ENCODE results near the gene C1orf146. TPM values are rescaled to one million over a fixed set of nuclear protein-coding genes. Genes with fewer than 3 reads are reported as not detected.

The C1orf146 gene, protein sequence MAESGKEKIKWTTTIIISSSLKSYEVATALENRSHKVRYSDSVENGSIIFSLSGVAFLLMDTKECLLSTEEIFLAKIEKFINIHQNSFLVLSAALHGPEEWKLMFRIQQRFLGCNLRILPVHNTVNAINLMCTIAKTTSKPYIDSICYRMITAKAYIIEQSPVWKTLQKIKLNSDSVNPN
- polyA plus RNA-seq (ENCODE audit: insufficient read length in 3 of 3), result under 1 TPM in 1 of 3 donors, not detected in 2; 0.45 TPM
- long read RNA-seq, donor 1, result 0 reads
- long read RNA-seq, donor 2, result 0 reads
- long read RNA-seq, donor 3, result 0 reads
- long read RNA-seq, donor 4, result 0 reads
- long read RNA-seq, donor 5, result 0 reads
- long read RNA-seq, donor 6, result 0 reads
- long read RNA-seq, donor 7, result 0 reads
- long read RNA-seq, donor 8, result 0 reads
- long read RNA-seq, donor 9, result 0 reads
- long read RNA-seq, donor 10, result 0 reads
- long read RNA-seq, donor 11, result 0 reads
- long read RNA-seq, donor 12, result 0 reads
- long read RNA-seq, donor 13, result 0 reads
- long read RNA-seq, donor 14, result 0 reads
- long read RNA-seq, donor 15, result 0 reads
- long read RNA-seq, donor 16, partial matches to known transcripts, result 48 of 48 reads
- long read RNA-seq, donor 16, other reads (novel, unspliced or antisense), result 0 of 48 reads

- no peak for DNase-seq (ENCODE audit: extremely low read depth in 1 of 11, low read depth in 9 of 11, low spot score in 4 of 11)
Measured at GRCh38 chr1:92217721-92218120, at the start of gene C1orf146. Gene C1orf146 (plus strand): TSS chr1:92217915. CDS start chr1:92231421, 13,506 bp downstream.

DNA sequence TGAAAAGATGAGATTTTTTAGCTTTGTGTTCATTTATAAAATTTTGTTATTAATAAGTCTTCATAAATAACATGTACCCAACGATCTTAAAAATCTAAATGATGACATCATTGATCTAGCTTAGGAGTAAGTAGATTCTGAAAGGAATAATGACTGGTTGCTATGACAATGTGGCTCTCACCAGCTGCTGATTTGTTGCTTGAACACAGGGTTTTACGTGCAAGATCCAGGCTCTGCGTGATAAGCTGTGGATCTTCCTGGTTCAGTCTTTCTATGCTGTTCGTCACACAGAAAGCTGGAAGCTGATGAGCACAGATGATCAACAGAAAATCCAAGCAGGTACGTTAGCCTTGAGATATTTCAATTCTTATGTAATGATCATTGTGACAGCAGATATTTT, 49.1 kb upstream of the C1orf146 start:
- DNase-seq (ENCODE audit: extremely low read depth in 1 of 11, low read depth in 9 of 11, low spot score in 4 of 11), result no peak

GRCh38 chr1:92169214-92170005, 48.3 kb upstream of the C1orf146 start:
- DNase-seq (ENCODE audit: extremely low read depth in 1 of 11, low read depth in 9 of 11, low spot score in 4 of 11), result no peak

- DNase-seq (ENCODE audit: extremely low read depth in 1 of 11, low read depth in 9 of 11, low spot score in 4 of 11), result no peak
Measured at GRCh38 chr1:92184632-92185031, 33.1 kb upstream of the C1orf146 start.

DNA sequence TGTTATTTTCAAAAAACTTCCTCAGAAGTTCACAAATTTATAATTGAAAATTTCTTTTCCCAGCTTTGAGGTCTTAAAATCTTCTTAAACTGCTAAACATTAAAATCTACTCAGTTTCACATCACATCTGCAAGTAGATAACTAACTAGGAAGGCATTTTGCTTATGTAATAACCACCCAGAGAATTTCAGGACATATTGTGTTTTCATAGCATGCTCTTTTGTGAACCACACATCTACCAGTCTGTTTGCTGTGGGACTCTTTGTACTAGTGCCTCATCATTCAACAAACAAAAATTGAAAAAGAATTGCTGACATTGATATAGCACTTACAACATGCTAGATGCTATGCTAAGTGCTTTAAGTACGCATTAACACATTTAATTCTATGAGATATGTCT, 31.6 kb upstream of the C1orf146 start:
- no peak for DNase-seq (ENCODE audit: extremely low read depth in 1 of 11, low read depth in 9 of 11, low spot score in 4 of 11)

DNA sequence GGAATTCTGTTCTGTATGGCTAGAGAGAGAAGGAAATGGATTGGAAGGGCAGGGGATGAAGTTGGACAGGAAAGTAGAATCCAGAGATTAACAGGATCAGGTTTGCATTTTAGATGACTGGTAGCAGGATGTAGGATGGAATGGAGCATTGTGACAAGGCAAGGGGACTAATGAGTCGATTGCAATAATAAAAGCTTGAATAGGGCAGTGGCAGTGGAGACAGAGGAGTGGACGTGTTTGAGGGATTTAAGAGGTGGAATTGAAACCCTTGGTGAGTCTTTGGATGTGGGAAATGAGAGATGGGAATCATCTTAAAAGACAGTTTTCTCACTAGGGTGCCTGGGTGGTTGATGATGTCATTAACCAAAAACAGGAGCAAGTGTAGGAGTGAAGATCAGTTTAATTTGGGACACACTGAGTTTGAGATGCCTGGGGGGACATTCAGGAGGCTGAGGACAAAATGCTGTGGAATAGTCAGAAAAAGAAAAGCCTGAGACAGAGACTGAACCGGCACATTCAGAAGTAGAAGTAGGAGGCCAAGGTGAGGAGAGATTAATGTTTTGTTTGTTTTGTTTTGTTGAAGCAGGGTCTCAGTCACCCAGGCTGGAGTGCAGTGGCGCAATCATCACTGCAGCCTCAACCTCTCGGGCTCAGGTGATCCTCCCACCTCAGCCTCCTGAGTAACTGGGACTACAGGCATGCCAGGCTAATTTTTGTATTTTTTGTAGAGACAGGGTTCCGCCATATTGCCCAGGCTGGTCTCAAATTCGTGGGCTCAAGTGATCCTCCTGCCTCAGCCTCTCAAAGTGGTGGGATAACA, 29.1 kb upstream of the C1orf146 start:
- DNase-seq (ENCODE audit: extremely low read depth in 1 of 11, low read depth in 9 of 11, low spot score in 4 of 11), result no peak

DNA sequence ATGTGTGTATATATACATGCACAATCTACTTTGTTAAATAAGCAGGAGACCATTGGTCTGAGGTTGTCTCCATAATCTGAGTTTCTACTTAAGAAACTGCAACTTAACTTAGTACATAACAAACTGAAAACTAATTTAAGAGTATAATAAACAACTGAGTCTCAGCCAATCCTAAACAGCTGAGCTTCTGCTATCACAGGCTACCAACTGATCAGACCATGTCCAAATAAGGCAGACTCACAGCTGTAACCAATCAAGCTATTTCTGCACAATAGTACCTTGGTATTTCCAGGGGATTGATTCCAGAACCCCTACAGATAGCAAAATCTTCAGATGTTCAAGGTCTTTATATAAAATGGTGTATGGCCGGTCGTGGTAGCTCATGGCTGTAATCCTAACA, 26.0 kb upstream of the C1orf146 start:
- DNase-seq (ENCODE audit: extremely low read depth in 1 of 11, low read depth in 9 of 11, low spot score in 4 of 11), result no peak

- no peak for DNase-seq (ENCODE audit: extremely low read depth in 1 of 11, low read depth in 9 of 11, low spot score in 4 of 11)
Measured at GRCh38 chr1:92192246-92192645, 25.5 kb upstream of the C1orf146 start.

- no peak for DNase-seq (ENCODE audit: extremely low read depth in 1 of 11, low read depth in 9 of 11, low spot score in 4 of 11)
Measured at GRCh38 chr1:92194511-92194910, 23.2 kb upstream of the C1orf146 start.

DNA sequence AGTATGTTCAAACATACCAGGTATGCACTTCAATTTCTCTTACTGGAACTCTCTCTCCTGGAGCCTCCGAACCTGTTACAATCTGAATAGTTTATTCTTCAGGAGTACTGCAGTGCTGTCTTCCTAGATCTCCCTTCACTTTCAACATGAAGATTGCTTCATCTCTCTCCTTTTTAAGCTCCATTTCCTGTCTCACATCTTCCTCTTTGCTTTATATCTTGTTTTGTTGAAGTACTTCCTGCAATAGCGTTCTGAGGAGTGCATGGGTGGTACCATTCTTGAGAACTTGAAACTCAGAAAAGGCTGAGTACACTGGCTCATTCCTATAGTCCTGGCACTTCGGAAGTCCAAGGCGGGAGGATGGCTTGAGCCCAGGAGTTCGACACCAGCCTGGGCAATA, 15.7 kb upstream of the C1orf146 start:
- no peak for DNase-seq (ENCODE audit: extremely low read depth in 1 of 11, low read depth in 9 of 11, low spot score in 4 of 11)

GRCh38 chr1:92203105-92203504, 14.6 kb upstream of the C1orf146 start:
- DNase-seq (ENCODE audit: extremely low read depth in 1 of 11, low read depth in 9 of 11, low spot score in 4 of 11), result no peak

DNA sequence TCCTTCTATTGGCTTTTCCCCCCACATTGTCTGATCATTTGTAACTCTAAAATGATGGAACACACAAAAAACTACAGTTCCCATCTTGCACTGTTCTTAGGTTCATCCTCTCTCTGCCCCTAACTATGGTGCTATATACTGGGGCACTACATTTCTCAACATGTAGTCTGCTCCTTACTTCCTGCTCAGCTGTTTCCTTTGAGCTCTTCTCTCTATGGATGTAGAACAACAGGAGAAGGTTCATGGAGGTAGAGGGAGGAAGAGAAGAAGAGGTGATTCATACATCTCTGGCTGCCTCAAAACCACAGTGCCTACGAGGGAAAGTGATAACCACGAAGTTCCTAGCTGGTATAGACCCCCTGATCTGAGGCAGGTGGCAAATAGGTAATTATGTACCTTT, 7.0 kb upstream of the C1orf146 start:
- no peak for DNase-seq (ENCODE audit: extremely low read depth in 1 of 11, low read depth in 9 of 11, low spot score in 4 of 11)

DNA sequence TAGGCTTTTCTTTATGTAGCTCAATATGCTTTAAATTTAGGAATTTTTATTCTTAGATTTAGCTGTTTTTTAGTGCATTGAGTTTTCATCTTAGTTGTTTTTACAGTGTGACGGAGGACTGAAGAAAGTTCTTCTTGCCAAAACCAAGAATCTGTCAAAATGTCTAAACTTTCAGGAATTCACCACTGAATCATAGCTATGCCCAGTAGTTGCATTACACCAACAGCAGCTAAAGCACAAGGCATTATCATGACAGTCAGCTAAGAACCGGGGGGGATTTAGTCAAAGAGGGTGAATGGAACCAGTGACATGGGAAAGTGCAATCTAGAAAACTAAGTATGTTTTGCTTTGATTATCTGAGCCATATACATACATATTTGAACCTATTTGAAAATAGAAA, 6.5 kb upstream of the C1orf146 start:
- no peak for DNase-seq (ENCODE audit: extremely low read depth in 1 of 11, low read depth in 9 of 11, low spot score in 4 of 11)

- no peak for DNase-seq (ENCODE audit: extremely low read depth in 1 of 11, low read depth in 9 of 11, low spot score in 4 of 11)
Measured at GRCh38 chr1:92218559-92218958, 844 bp downstream of the C1orf146 start.

- DNase-seq (ENCODE audit: extremely low read depth in 1 of 11, low read depth in 9 of 11, low spot score in 4 of 11), result no peak
Measured at GRCh38 chr1:92219028-92219427, 1.3 kb downstream of the C1orf146 start.

GRCh38 chr1:92228401-92228800, 10.7 kb downstream of the C1orf146 start:
- no peak for DNase-seq (ENCODE audit: extremely low read depth in 1 of 11, low read depth in 9 of 11, low spot score in 4 of 11)

- DNase-seq (ENCODE audit: extremely low read depth in 1 of 11, low read depth in 9 of 11, low spot score in 4 of 11), result no peak
Measured at GRCh38 chr1:92230736-92231135, 13.0 kb downstream of the C1orf146 start.

DNA sequence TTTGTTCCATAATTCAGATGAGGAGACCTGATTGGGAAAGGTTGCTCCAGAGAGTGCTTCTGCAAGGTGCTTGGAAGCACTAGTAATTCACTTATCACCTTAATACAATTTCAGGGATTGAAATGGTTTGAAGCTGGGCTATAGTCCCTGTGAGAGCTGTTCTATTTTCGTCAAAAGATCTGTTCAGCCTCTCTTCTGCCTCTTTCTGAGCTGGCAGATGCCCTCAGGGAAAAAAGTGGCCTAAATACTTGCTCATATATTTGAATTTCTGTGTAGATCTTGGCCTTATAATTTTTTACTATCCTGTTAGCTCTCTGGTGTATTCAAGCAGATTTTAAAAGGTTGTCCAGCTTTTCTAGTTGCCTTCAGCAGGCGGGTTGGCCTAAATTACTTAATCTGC, 22.3 kb downstream of the C1orf146 start:
- no peak for DNase-seq (ENCODE audit: extremely low read depth in 1 of 11, low read depth in 9 of 11, low spot score in 4 of 11)

DNA sequence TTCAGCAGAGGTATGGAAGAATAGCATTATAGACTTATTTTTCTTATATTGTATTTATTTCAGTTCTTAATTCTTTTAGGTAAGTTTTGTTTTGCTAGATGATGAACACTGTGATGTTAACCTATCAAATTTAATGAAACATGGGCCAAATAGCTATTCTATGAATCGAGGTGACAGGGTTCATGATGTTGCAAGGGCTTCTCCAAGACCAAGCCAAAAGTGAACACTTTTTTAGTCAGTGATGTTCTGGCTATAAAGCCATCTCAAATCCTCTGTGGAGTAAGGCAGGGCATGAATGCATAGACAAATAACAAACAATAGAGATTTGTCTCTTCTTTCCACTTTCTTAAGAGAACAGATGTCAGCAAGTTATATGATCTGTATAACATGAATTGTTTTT, 26.7 kb downstream of the C1orf146 start:
- DNase-seq (ENCODE audit: extremely low read depth in 1 of 11, low read depth in 9 of 11, low spot score in 4 of 11), result no peak
